ENCODE measurements around the gene HSD17B12. TPM values are rescaled to one million over a fixed set of nuclear protein-coding genes. Genes with fewer than 3 reads are reported as not detected.

Gene HSD17B12
- polyA plus RNA-seq, 2 donors, result 33.2 to 46.7 TPM

DNA sequence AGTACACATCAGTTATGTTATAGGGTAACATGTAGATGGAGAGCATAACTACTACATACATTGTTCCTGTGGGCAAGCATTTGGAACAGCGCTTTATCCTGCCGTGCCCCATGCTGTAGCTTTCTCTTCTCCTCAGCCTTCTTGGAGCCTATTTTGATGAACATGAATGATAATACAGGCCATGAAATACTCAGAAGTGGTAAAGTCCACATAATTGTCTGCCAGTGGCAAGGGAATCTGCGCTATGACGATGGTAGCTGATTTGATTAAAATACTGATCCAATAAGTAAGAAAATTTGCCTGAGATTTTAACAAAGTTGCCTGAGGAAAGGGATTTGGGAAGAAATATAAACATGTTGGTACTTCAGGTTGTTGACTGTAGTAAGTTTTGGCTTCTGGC is 223.4 kb downstream of the HSD17B12 start:
- Histone ChIP-seq H3K9me3 (ENCODE audit: control insufficient read depth in 2 of 2, insufficient read depth in 1 of 2, low read depth in 1 of 2, low read length in 1 of 2) (no peaks in the 10 kb centered on the region), H3K4me3 (ENCODE audit: low read depth in 1 of 2, low read length in 2 of 2) (no peak overlapping the region), H3K27me3 (ENCODE audit: control insufficient read depth in 1 of 2, insufficient read depth in 2 of 2, low read length in 2 of 2) (no peaks in the 10 kb centered on the region), H3K27ac (ENCODE audit: low read depth in 2 of 2, low read length in 1 of 2) (no peak overlapping the region), H3K36me3 (ENCODE audit: control insufficient read depth in 2 of 2, insufficient read depth in 2 of 2, low read length in 1 of 2) (peaks cover 12 to 15% of the 10 kb centered on the region in 2 donors), H3K4me1 (ENCODE audit: control insufficient read depth in 2 of 2, insufficient read depth in 2 of 2, low read length in 1 of 2) (no peaks in the 10 kb centered on the region)
- 93 to 97% methylated on average over 4 of the region's 4 CpGs for WGBS, 2 donors

DNA sequence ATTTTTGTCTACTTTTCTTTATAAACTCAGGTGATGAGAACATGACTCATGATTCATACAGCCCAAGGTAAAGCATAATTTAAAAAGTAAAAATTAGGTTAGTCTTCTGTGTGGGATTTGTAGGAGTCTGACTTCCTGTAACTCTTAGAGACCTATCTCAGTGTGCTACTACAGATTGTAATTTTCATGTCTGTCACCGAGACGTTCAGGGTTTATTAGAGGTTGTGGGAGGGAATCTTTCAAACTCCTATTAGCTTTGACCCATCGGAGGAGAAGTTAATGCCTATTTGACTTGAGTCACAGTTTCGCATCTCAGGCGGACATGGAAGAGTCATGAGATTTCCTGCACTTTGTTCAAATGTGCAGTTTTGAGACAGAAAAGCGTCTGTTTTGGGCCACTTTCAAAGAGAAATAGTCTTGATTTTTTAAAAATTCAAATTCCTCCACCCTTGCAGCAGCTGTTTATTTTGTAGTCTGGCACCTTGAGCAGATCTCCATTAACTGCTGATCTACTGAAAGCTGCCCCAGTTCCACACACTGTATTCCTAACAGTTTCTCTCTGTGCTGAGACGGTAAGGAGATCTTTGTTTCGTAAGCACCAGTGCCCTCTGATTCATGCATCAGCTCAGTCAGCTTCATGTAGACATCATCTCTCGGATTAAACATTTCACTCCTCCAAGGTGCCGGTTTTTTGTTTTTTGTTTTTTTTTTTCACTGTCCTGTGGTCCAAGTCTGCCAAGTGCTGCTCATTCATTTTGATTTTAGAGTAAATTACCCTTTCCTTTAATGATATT is 224.4 kb downstream of the HSD17B12 start:
- peaks cover 6 to 15% of the 10 kb centered on the region in 2 donors for H3K36me3 ChIP-seq (ENCODE audit: control insufficient read depth in 2 of 2, insufficient read depth in 2 of 2, low read length in 1 of 2)
- H3K4me1 ChIP-seq (ENCODE audit: control insufficient read depth in 2 of 2, insufficient read depth in 2 of 2, low read length in 1 of 2), result no peaks in the 10 kb centered on the region
- no peaks in the 10 kb centered on the region for H3K9me3 ChIP-seq (ENCODE audit: control insufficient read depth in 2 of 2, insufficient read depth in 1 of 2, low read depth in 1 of 2, low read length in 1 of 2)
- no peaks in the 10 kb centered on the region for H3K27me3 ChIP-seq (ENCODE audit: control insufficient read depth in 1 of 2, insufficient read depth in 2 of 2, low read length in 2 of 2)
- 38 to 55% methylated on average over 10 of the region's 10 CpGs for WGBS, 2 donors
- no peak overlapping the region for H3K4me3 ChIP-seq (ENCODE audit: low read depth in 1 of 2, low read length in 2 of 2)
- peak overlapping the region; percentile 7 to 37 for H3K27ac ChIP-seq (ENCODE audit: low read depth in 2 of 2, low read length in 1 of 2)

DNA sequence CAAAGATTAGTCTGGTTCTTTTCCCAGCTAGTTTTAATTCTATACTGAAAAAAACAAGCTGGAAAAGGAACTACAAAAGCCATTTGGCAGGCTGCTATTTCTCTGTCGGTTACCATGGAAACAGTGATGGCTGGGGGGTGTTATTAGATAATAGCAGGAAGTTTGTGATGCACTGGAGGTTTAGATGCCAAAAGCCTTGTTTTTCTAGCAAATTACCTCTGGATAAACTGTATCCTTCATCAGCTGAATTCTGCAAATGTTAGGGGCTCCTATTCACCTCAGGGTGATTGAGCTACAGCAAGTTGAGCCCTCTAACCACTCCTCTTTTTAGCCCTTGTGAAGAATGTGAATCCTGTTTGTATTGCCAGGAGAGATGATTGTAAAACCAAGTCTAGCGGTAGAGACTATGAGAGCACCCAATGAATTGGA is 225.3 kb downstream of the HSD17B12 start:
- H3K27ac ChIP-seq (ENCODE audit: low read depth in 2 of 2, low read length in 1 of 2), result no peak overlapping the region

More for the DNA sequence above, 225.3 kb downstream of the HSD17B12 start:
- Histone ChIP-seq H3K4me1 (ENCODE audit: control insufficient read depth in 2 of 2, insufficient read depth in 2 of 2, low read length in 1 of 2) (no peaks in the 10 kb centered on the region), H3K27me3 (ENCODE audit: control insufficient read depth in 1 of 2, insufficient read depth in 2 of 2, low read length in 2 of 2) (no peaks in the 10 kb centered on the region), H3K9me3 (ENCODE audit: control insufficient read depth in 2 of 2, insufficient read depth in 1 of 2, low read depth in 1 of 2, low read length in 1 of 2) (no peaks in the 10 kb centered on the region), H3K4me3 (ENCODE audit: low read depth in 1 of 2, low read length in 2 of 2) (no peak overlapping the region), H3K36me3 (ENCODE audit: control insufficient read depth in 2 of 2, insufficient read depth in 2 of 2, low read length in 1 of 2) (peaks cover 6 to 15% of the 10 kb centered on the region in 2 donors)
- 52 to 69% methylated on average over 2 of the region's 2 CpGs for WGBS, 2 donors

Other genes starting within 250 kb of the HSD17B12 start
- 10 to 100 TPM; 15.3 to 23.2 TPM for gene ALKBH3, start 200.1 kb downstream of the HSD17B12 start, polyA plus RNA-seq